Retinal pigment epithelial cell (primary cell): Measurements from ENCODE around the gene TSPAN9.
A peak's percentile ranks its signal among the peaks of the same experiment; 100 is the strongest.

ENCODE experiments used
- DNase-seq: peaks from one replicate; pipeline ENCODE4 v3.0.0-alpha.2; 2010; ENCODE audit warnings: low read depth
- H3K4me3 ChIP-seq: 2 replicates; pipeline ENCODE4 v1.5.1; 2011; ENCODE audit warnings: mild to moderate bottlenecking, low read length, control low read depth, moderate library complexity
- TF ChIP-seq, protein P1 (sequence below): conservative IDR thresholded peaks from 2 replicates; pipeline ENCODE4 v1.5.1; 2011; ENCODE audit warnings: low read depth, low read length, control low read depth, inconsistent platforms

Gene TSPAN9

DNA sequence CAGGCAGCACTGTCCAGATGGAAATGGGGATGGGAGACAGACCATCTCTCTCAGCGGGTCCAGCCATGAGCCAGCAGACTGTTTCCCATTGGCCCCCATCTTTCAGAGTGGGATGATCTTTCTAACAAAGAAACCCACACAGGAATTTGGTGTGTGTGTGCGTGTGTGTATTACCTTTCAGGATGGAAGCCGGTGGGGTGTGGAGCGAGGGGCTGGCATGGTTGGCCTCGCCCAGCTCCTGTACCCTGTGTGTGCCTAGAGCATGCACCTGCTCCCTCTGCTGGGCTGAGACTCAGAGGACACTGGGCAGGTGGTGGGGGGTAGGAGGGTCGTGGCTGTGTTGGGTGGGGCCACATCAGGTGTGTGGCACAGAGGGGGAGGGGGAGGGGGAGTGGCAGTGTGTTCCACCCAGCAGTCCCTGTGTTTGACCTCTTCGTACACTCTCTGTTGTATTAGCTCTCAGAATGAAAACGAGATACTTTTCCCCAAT lies 33.0 kb upstream of the TSPAN9 start:
- DNase-seq: no peak
- H3K4me3 ChIP-seq: no peak overlapping the region
- TF ChIP-seq, protein P1, sequence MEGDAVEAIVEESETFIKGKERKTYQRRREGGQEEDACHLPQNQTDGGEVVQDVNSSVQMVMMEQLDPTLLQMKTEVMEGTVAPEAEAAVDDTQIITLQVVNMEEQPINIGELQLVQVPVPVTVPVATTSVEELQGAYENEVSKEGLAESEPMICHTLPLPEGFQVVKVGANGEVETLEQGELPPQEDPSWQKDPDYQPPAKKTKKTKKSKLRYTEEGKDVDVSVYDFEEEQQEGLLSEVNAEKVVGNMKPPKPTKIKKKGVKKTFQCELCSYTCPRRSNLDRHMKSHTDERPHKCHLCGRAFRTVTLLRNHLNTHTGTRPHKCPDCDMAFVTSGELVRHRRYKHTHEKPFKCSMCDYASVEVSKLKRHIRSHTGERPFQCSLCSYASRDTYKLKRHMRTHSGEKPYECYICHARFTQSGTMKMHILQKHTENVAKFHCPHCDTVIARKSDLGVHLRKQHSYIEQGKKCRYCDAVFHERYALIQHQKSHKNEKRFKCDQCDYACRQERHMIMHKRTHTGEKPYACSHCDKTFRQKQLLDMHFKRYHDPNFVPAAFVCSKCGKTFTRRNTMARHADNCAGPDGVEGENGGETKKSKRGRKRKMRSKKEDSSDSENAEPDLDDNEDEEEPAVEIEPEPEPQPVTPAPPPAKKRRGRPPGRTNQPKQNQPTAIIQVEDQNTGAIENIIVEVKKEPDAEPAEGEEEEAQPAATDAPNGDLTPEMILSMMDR: no peak

DNA sequence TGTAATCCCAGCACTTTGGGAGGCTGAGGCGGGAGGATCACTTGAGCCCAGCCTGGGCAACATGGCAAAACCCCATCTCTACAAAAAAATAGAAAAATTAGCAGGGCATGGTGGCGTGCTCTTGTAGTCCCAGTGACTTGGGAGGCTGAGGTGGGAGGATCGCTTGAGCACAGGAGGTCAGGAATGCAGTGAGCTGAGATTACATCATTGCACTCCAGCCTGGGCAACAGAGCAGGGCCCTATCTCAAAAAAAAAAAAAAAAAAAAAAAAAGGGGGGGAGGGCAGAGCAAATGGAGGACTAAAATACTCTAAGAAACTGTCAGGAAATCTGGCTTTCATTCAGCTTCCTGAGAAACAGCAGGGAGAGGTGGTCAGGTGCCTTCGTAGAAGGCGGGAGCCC lies 31.7 kb upstream of the TSPAN9 start:
- no peak for DNase-seq
- H3K4me3 ChIP-seq: no peak overlapping the region
- TF ChIP-seq, protein P1: no peak

DNA sequence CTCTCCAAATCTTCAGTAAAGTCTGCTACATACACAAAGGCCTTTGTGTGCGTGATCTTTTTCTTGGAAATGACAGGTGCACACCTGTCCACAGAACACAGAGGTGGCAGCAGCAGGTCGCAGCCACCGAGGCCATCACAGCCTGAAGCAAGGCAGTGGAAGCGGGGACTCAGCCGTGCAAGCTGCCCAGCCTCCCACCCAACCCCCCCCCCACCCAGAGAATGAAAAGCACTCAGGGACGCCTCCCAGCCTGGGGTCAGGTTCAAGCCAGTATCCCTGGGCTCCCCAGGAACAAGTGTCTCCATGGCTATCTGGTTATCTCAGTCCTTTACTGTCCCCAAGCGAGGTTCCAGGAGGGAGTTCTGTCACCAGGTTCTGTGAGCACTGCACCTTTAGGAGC lies 31.2 kb upstream of the TSPAN9 start:
- TF ChIP-seq, protein P1: no peak
- H3K4me3 ChIP-seq: no peak overlapping the region
- DNase-seq: no peak

DNA sequence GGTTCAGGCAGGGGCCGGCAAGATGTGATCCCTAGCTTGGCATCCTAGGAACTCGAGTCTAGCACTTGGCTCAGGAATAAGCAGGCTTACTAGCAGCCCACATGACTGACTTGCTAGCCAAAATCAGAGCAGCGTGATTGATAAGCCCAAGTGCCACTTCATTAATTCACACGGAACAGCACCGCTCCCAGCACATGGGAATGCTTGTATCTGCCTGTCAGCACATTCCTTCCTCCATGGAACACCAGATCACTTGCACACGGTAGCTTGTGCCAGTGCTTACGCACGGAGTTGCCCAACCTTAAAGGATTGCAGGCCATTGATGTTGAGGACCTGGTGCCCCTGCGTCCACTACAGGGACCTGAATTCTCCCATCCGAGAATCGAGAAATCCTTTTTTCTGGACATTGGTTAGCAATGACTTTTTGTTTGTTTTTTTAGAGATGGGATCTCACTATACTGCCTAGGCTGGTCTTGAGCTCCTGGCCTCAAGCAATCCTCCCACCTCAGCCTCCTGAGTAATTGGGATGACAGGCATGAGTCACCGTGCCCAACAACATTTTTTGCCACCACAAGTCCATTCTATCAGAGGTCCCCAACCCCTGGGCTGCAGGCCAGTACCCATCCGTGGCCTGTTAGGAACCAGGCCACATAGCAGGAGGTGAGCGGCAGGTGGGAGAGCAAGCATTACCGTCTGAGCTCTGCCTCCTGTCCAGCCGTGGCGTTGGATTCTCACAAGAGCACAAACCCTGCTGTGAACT lies 30.6 kb upstream of the TSPAN9 start:
- TF ChIP-seq, protein P1: no peak
- no peak overlapping the region for H3K4me3 ChIP-seq
- peak; percentile 100 for DNase-seq

DNA sequence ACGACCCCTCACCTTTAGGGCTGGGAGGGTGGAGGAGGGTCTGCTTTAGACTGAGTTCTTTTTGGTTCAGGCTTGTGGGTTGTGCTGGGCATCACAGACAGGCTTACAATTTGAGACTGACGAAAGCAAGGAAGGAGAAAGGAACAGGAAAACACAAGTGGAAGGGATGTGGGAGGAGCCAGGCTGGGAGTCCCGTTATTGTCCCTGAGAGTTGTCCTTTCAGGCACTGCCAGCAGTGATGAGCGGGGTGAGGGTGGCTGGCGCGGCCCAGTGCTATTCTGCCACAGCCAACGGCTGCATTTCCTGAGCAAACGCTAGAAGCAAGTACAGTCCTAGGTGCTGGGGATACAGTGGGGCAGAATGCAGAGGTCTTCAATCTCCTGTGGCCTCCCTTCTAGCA lies 29.2 kb upstream of the TSPAN9 start:
- TF ChIP-seq, protein P1: no peak
- no peak overlapping the region for H3K4me3 ChIP-seq
- no peak for DNase-seq

DNA sequence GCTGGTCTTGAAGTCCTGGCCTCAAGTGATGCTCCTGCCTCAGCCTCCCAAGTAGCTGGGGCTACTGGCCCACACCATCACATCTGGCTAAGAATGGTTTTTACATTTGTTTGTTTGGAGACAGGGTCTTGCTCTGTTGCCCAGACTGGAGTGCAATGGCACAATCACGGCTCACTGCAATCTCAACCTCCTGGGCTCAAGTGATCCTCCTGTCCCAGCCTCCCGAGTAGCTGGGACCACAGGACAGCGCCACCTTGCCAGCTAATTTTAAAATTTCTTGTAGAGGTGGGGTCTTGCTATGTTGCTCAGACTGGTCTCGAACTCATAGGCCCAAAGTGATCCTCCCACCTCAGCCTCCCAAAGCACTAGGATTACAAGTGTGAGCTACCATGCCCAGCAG lies 28.6 kb upstream of the TSPAN9 start:
- H3K4me3 ChIP-seq: no peak overlapping the region
- DNase-seq: no peak
- TF ChIP-seq, protein P1: no peak

DNA sequence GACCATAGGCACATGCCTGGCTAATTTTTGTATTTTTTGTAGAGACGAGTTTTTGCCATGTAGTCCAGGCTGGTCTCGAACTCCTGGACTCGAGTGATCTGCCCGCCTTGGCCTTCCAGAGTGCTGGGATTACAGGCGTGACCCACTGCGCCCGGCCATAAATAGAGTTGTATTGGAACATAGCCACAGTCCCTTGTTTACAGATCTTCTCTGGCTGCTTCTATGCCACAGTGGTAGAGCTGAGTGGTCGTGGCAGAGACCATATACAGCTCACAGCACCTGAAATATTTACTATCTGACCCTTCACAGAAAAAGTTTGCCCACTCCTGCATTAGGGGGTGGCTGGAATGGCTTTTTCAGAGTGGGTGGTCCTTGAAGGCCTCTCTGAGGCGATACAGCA lies 28.0 kb upstream of the TSPAN9 start:
- no peak for DNase-seq
- H3K4me3 ChIP-seq: no peak overlapping the region
- TF ChIP-seq, protein P1: no peak
